Inflammatory macrophage treated with lipopolysaccharide for 1 hour (primary cell): ENCODE data around the gene ARHGEF4.
"Not testable (repeated sequence)": the region's sequence is repeated elsewhere in the genome, so short reads cannot be mapped to it uniquely, and the experiment has no call there.

ENCODE experiments used
- DNase-seq, 2 donors: peaks; one replicate each; pipeline ENCODE4 v3.0.0-alpha.2; 2020 to 2022

The ARHGEF4 gene

DNA sequence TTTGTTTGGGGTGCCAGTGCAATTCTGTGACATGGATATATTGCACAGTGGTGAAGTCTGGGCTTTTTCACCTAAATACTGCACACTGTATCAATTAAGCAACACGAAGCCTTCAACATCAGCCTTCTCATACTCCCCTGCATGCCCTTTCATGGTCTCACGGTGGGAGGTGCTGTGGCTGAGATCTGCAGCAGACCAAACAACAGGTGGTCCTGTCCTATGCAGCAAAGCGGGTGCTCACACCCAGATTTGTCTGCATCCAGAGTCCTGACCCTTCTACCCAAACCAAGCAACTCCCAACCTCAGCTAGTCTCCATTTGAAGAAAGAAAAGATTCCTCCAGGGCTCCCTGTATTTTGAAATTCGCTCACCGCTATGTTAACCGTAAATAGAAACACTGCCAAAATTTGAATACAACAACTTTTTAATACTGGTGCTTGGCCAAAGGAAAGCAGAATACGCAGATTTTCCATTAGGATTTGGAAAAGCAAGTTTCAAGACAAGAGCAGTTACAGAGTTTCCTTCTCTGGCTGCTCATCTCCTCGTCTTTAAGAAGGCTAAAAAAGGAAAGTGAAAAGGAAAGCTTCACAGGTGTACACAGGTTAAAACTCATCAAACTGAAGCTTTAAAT, 221.6 kb downstream of the ARHGEF4 start:
- DNase-seq, result no peak

DNA sequence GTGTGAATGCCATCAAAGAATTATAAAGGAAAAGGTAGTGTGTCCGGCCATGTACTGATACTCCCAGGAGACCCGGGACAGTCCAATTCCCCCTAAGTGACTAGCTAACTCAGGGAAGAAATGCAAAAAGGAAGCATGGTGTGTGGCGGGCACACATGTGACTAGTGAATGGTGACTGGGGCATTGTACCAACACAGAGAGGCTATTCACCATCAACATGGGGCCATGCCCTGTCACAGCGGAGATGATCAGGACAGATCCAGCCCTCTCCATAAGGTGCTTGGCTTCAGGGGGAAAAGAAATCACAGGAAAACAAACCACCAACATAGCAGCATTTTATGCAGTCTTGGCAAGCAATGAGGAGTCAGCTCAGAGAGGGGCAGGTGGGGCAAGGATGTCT, 222.2 kb downstream of the ARHGEF4 start:
- no peak for DNase-seq

DNA sequence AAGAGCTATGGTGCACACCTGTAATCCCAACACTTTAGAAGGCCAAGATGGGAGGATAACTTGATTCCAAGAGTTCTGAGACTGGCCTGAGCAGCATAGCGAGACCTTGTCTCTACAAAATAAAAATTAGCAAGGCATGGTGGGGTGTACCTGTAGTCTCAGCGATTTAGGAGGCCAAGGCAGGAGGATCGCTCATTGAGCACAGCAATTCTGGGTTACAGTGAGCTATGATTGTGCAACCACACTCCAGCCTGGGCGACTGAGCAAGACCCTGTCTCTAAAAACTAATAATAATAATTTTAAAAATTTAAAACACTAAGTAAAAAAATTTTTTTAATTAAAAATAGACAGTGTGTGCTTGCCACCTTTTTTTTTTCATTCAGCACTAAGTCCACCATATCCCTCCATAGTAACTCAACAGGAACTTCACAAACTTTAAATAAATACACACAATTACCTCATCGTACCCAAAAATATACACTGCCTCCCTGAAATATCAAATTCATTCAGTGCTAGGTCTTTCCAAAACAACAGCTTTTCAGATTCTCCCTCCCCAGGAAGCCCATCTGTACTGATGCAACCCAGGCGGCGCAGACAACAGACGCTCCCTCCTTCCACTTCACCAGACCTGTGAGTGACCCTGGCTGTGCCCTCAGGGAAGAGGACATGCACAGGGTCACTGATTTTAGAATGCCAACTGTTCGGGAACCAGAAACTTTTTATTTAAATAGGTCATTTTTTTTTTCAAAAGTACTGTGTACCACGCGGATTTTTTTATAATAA, 227.0 kb downstream of the ARHGEF4 start:
- no peak for DNase-seq

DNA sequence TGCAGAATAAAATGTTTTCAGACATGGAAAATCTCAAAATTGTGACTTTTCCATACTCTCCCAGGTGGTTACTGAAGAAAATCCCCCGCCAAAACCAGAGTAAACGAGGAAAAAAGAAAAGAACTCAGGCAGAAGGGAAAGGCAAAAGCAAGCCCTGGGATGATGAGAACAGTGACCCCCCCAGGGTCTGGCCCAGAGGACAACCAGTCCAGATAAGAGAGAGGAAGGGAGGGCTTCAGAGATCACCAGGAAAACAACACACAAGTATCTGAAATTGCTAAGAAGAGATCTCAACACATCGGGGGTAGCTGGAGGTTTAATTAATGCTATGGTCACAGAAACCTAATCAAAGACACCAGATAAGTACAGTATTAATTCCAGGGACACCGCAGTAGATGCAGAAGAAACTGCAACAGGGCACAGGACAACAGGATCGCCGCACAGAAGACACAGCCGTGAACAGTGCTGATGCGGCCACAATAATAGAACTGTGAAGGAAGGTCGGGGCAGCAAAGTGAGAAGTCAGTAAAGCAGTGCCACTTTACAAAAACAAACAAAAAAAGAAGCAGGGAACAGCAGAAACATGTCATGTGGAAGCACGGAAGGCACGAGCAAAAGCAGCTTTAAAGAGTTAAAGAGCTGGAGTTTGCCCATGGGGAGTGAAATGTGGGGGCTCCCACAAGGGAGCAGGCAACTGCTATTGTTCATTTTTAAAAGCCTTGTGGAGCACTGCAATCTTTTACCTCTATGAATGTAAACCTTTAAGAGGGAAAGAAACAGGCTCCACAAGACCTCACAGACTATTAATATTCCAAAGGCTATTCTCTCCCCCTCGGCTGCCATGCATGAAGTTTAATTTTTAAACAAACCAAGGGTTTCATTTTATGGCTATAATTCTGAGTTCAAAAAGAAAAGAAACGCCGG, 228.1 kb downstream of the ARHGEF4 start:
- DNase-seq, result no peak

DNA sequence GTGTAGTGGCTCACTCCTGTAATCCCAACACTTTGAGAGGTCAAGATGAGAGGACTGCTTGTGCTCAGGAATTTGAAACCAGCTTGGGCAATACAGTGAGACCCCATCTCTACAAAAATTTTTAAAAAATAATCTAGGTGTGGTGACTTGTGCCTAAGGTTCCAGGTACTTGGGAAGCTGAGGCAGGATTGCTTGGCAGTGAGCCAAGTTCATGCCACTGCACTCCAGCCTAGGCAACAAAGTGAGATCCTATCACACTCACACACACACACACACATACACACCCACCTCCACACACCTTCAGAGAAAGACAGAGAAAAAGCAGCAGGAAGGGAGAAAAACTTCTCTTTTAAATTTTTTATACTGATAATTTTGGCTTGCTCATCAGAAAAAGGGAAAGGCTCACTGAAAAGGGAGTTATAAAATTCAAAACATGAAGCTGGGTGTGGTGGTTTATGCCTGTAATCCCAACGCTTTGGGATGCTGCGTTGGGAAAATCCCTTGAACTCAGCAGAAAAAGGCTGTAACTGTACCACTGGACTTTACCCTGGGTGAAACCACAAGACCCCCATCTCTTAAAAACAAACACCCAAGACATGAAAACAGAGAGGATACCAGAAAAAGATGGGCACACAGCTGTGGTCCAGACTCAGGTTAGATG, 230.9 kb downstream of the ARHGEF4 start:
- no peak for DNase-seq

DNA sequence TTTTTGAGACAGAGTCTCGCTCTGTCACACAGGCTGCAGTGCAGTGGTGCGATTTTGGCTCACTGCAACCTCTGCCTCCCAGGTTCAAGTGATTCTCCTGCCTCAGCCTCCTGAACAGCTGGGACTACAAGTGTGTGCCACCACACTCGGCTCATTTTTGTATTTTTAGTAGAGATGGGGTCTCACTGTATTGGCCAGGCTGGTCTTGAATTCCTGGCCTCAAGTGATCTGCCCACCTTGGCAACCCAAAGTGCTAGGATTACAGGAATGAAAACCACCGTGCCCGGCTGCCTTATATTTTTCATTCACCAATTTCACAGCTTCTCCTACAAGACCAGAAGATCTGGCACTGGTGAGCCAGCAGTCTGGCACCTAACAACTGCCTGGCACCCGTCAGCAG, 231.5 kb downstream of the ARHGEF4 start:
- DNase-seq, result not testable (repeated sequence)

DNA sequence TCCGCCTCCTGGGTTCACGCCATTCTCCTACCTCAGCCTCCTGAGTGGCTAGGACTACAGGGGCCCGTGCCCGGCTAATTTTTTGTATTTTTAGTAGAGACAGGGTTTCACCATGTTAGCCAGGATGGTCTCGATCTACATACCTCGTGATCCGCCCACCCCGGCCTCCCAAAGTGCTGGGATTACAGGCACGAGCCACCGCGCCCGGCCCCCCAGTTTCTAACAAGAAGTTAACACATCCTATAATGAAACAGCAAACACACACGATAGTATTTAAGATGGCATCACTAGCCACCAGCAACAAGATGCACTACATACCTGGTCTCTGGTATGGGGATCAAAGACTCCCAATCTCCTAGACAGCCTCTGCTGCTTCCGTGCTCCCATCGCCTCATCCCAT, 238.9 kb downstream of the ARHGEF4 start:
- DNase-seq, result not testable (repeated sequence)

DNA sequence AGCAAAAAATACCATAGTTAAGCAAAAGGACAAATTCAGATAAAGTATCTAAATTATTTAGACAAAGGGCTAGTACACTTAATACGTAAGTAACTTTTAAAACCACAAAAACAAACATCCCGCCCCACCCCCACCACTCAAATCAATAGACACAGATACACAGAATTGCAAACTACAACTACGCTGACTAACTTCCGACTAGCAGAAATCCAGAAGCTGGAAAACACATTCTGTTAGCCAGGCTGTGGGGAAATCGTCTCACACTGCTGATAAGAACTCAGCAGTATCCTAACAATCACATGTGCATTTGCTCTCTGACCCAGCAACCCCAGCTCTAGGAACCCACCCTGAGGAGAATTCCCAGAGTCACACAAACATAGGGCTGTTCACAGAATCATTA, 240.0 kb downstream of the ARHGEF4 start:
- DNase-seq, result no peak

DNA sequence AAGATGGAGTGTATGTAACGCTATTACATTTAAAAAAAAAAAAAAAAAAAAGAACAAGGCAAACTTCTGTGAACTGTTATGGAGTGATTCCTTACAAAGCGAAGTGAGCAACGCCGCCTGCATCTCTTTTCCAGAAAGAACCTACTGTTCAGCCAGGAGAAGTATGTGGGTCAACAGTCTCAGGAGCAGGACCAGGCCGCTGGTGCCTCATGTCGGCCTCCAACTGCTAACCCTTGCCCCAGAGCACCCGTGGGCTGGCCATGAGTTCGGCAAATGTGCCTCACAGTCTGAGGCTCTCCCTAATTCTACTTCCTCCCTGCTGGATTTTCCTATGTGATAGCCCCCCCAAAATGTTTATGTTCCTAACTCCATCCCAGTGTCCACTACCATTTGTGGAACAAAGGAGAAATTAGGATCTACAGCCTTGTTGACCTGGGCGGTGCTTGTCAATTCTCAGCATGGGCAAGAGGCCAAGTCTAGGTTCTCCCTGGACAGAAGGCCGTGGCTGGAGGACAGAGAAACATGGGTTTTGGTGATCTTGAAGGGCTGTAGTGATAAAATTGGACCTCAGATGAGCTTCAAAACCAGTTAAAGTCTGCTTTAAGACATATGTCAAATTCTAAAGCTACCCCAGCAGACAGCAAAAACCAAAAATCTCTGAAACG, 240.6 kb downstream of the ARHGEF4 start:
- DNase-seq, result no peak

DNA sequence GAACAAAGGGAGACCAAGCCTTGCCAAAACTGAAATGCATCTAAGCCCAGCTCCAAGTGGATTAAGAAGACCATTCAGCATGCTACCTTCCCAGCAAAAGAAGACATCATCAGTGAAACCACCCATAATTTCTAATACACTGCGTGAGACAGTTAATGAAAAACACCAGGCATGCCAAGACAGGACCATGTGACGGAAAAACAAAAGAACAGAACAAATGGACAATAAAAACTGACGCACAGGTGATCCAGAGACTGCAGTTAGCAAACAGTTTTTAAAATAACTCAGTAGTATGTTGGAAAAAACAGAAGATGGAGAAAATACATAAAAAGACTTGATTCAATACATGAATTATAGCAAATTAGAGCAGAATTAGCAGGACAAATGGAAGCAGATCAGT, 241.3 kb downstream of the ARHGEF4 start:
- DNase-seq, result no peak

DNA sequence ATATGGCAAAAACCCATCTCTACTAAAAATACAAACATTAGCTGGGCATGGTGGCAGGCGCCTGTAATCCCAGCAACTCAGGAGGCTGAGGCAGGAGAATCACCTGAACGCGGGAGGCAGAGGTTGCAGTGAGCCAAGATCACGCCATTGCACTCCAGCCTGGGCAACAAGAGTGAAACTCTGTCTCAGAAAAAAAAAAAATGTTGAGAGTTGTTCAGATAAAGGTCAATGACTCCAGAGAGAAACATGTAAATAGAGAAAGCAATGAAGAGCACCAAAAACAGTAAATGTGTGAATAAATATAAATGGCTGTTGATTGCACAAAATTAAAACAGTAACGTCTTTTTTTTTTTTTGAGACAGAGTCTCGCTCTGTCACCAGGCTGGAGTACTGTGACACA, 243.2 kb downstream of the ARHGEF4 start:
- not testable (repeated sequence) for DNase-seq

DNA sequence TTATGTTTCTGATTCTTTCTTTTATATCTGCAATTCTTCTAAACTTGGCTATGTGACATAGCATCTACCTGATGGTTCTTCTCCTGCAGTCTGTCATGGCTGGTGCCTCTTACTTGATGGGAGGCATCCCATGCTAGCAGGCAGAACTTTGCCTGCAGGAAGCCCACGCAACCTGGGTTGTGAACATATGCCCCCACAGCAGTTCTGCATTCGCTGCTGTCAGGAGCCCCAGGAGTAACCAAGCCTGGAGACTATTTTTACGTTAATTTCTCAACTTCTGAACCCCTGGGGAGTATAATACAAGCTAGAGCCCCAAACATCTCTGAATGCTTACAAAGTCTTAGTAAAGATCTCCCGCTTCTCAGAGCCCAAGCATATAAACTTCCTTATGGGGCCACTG, 244.5 kb downstream of the ARHGEF4 start:
- DNase-seq, result no peak

DNA sequence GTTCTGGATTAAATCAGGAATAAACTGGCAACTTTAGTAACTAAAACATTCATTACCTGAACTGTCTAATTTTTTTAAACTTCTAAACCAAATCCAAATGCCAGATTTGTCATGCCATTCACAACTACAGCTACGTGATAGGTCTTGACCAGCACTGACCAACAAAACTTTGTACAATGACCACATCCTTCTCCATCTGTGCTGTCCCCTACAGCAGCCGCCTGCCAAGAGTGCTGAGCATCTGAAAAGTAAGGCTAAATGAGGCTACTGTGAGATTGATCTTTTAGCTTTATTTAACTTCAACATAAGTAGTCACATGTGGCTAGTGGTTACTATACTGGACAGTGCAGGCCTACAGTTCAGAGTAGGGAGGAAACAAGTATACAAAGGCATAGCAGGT, 248.9 kb downstream of the ARHGEF4 start:
- DNase-seq, result no peak

DNA sequence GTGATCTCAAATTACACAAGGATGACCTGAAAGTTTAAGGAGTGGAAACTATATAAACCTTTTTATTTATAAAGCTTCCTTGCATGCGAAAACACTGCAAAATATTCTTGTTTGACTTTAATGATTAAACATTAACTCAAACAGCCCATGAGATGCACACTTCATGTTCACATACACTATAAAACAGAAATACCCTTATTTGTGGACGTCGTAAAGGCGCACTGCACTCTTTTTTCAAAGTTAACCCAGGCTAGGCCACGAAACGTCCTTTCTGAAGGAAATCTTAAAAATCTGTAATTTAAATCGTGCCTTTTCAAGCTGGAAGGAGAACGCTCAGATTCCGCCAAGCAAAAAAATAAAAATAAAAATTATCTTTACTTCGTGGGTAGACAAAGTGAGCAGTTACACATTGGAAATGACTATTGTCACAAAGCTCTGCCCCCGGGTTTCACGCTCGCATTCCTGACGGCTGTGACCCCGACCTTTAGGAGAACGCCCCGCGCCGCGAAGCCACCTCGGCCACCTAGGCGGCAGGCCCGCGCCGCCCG, 255.8 kb downstream of the ARHGEF4 start:
- DNase-seq, result no peak

DNA sequence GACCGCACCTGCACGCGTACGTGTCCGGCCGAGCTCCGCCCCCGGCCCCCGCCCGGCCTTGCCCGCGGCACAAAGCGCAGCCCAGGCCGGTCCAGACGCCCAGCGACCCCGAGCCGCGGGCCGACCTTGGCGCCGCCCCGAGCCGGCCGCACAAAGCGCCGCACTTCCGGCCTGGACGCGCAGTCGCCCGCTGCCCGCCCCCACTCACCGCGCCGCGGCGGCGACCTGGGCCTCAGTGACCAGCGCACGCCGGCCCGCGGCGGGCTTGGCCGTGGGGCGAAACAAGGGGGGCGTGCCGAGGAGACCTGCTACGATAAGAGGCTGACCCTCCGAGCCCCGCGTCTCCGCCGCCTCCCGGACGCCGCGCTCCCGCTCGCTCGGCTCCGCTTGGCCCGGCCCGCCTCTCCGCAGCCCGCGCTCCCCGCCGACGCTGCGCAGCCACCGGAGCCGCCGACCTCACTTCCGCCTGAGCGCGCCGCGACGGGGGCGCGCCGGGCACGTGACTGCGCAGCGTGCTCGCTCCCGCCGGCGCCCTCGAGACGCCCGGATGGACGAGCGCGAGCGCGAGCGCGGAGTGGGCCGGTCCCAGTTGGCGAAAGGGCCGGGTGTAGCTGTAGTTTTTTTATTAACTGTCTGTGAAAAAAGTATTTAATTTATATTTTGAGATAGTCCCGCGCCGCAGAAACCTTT, 256.4 kb downstream of the ARHGEF4 start, which contains the start of gene FAM168B:
TSS of gene FAM168B (minus strand) at position 455 of the 690 bp plus-strand sequence. CDS start 10,814 bp downstream, outside the sequence.
- DNase-seq, result peak; percentile 85 to 91

DNA sequence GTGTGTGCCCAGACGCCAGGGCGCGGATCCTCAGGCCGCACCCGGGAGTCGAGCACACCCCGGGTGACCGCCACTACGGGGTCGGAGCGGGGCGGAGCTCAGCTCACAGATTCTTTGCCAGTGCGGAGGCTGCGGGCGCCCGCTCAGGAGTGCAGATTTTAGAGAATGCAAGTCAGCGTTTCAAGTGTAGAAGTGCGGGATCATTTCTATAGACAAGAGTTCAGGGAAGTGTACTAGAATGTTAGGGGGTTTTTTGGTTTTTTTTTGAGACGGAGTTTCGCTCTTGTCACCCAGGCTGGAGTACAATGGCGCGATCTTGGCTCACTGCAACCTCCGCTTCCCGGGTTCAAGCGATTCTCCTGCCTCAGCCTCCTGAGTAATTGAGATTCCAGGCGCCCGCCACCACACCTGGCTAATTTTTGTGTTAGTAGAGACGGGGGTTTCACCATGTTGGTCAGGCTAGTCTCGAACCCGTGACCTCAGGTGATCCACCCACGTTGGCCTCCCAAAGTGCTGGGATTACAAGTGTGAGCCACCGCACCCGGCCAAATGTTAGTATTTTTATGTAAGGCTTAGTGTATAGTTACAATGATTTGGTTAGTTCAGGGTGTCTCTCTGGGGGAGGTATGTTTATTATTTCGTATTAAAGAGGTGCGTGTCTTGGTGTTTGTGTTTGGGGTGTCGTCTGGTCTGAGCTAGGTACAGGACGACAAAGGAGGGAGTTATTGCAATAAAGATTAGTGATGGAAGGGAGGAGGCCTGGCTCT, 257.2 kb downstream of the ARHGEF4 start:
- peak in 1 of 2 donors; percentile 61 for DNase-seq

DNA sequence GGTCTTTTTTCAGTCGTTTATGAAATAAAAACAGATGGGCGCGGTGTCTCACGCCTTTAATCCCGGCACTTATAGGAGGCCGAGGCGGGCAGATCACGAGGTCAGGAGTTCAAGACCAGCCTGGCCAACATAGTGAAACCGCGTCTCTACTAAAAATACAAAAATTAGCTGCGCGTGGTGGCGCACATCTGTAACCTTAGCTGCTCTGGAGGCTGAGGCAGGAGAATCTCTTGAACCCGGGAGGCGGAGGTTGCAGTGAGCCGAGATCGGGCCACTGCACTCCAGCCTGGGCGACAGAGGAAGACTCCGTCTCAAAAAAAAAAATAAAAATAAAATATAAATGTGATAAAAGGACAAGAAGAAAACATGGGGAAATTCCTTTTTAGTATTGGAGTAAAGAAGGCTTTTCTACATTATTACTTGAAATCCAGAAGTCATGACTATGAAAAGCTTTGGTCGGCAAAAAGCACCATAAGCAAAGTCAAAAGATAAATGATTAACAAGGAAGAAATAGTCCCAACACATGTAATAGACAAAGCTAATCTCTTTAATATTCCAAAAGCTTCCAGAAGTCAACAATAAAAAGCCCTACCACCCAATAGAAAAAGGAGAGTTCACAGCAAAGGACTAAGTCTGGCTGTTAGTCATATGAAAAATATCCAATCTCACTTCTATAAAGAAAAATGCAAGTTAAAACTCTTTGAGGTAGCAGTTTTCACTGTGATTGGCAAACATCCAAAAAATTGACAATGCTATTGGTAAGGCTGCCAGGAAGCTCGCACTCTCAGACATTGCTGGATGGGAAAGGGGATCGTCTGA, 258.0 kb downstream of the ARHGEF4 start:
- DNase-seq, result no peak
